ENCODE data around the gene IL1RAPL1. TPM values are rescaled to one million over a fixed set of nuclear protein-coding genes. Genes with fewer than 3 reads are reported as not detected.

Gene IL1RAPL1
- polyA plus RNA-seq, 1 of the 3 experiments (the other 2 are of a cell fraction) = 2.8 TPM

GRCh38 chrX:28651186-28651585, 63.9 kb downstream of the IL1RAPL1 start (continued):
- TF ChIP-seq, protein P1, sequence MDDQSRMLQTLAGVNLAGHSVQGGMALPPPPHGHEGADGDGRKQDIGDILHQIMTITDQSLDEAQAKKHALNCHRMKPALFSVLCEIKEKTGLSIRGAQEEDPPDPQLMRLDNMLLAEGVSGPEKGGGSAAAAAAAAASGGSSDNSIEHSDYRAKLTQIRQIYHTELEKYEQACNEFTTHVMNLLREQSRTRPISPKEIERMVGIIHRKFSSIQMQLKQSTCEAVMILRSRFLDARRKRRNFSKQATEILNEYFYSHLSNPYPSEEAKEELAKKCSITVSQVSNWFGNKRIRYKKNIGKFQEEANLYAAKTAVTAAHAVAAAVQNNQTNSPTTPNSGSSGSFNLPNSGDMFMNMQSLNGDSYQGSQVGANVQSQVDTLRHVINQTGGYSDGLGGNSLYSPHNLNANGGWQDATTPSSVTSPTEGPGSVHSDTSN (IDR thresholded peaks at IDR 0.05) = no peak
- no peak for TF ChIP-seq YY1 (IDR thresholded peaks at IDR 0.05; ENCODE audit: low read depth)
- TF ChIP-seq GATA2 (CRISPR knock-in tag; IDR thresholded peaks at IDR 0.05) = no peak
- TF ChIP-seq, protein P2, sequence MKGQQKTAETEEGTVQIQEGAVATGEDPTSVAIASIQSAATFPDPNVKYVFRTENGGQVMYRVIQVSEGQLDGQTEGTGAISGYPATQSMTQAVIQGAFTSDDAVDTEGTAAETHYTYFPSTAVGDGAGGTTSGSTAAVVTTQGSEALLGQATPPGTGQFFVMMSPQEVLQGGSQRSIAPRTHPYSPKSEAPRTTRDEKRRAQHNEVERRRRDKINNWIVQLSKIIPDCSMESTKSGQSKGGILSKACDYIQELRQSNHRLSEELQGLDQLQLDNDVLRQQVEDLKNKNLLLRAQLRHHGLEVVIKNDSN (IDR thresholded peaks at IDR 0.05; ENCODE audit: borderline replicate concordance, low read depth) = no peak
- TF ChIP-seq MXI1 (IDR thresholded peaks at IDR 0.05; ENCODE audit: low read depth, low read length) = no peak
- TF ChIP-seq ELF1 (IDR thresholded peaks at IDR 0.05) = no peak
- TF ChIP-seq FOSL2 (IDR thresholded peaks at IDR 0.05; ENCODE audit: borderline replicate concordance, low read depth) = no peak
- no peak for TF ChIP-seq TCF12 (IDR thresholded peaks at IDR 0.05)

- ChIA-PET POLR2A (no interaction called here), CTCF (interaction anchor here (1.2 kb wide), 2 partner anchors 13 to 14 kb away, joined by 3 to 5 read pairs; no protein-coding TSS in a partner anchor)
- TF ChIP-seq TEAD4 (IDR thresholded peaks at IDR 0.05; ENCODE audit: borderline replicate concordance, insufficient read depth) (no peak), CTCF (IDR thresholded peaks at IDR 0.05) (peak; percentile 52)
- Histone ChIP-seq H4K20me1 (ENCODE audit: insufficient read depth) (no peaks in the 10 kb centered on the region), H3K9me2 (no peaks in the 10 kb centered on the region), H3F3A (replicated peaks; ENCODE audit: insufficient read depth) (no peaks in the 10 kb centered on the region), H3K27me3 (ENCODE audit: insufficient read depth) (no peaks in the 10 kb centered on the region), H3K27ac (ENCODE audit: low read depth in 2 of 2, low read length in 1 of 2) (no peak overlapping the region), H3K36me3 (replicated peaks in 1 of 2; ENCODE audit: control insufficient read depth in 1 of 2, insufficient read depth in 2 of 2, low read length in 1 of 2) (no peaks in the 10 kb centered on the region), H3K4me3 (ENCODE audit: low read depth in 2 of 2, low read length in 1 of 2) (no peak overlapping the region), H3K9me3 (no peaks in the 10 kb centered on the region), H2AFZ (ENCODE audit: low read depth) (no peak overlapping the region), H3K9ac (no peak overlapping the region), H3K4me2 (no peak overlapping the region), H3K79me2 (ENCODE audit: insufficient read depth) (no peaks in the 10 kb centered on the region), H3K4me1 (ENCODE audit: control insufficient read depth in 1 of 2, insufficient read depth in 2 of 2, low read depth in 1 of 2, low read length in 1 of 2) (no peaks in the 10 kb centered on the region)
- DNase-seq = no peak
- 64% methylated on average over 23 of the region's 23 CpGs for WGBS (ENCODE audit: low lambda C conversion rate)
These were observed 72.0 kb downstream of the IL1RAPL1 start for GRCh38 chrX:28659269-28659668.

DNA sequence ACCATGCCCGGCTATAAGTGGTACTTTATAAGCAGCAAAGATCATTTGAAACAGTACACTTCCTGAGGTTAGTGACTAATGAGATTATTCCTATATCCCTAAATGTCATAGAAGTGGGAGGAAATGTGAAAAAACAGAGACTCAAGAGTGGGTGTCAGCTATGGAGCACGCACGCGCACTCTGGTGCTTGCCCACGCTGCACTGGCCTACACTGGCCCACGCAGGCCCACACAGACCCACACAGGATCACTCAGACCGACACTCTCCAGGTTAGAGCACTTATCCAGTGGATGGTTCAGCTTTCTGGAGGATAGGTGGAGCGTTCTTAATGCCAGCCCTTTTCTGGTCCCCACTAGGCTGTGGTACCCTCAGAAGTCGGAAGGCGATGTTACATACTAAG, 78.5 kb downstream of the IL1RAPL1 start:
- no peaks in the 10 kb centered on the region for H3F3A ChIP-seq (replicated peaks; ENCODE audit: insufficient read depth)
- H3K9me2 ChIP-seq = no peaks in the 10 kb centered on the region
- POLR2A ChIA-PET = no interaction called here
- no peaks in the 10 kb centered on the region for H3K79me2 ChIP-seq (ENCODE audit: insufficient read depth)
- H3K36me3 ChIP-seq (replicated peaks in 1 of 2; ENCODE audit: control insufficient read depth in 1 of 2, insufficient read depth in 2 of 2, low read length in 1 of 2) = no peaks in the 10 kb centered on the region
- H3K4me1 ChIP-seq (ENCODE audit: control insufficient read depth in 1 of 2, insufficient read depth in 2 of 2, low read depth in 1 of 2, low read length in 1 of 2) = no peaks in the 10 kb centered on the region
- H2AFZ ChIP-seq (ENCODE audit: low read depth) = no peak overlapping the region
- H3K9ac ChIP-seq = no peak overlapping the region
- 7% methylated on average over 10 of the region's 10 CpGs for WGBS (ENCODE audit: low lambda C conversion rate)
- H4K20me1 ChIP-seq (ENCODE audit: insufficient read depth) = no peaks in the 10 kb centered on the region
- no peak overlapping the region for H3K4me2 ChIP-seq
- CTCF ChIA-PET = no interaction called here
- H3K27ac ChIP-seq (ENCODE audit: low read depth in 2 of 2, low read length in 1 of 2) = no peak overlapping the region
- no peak for TF ChIP-seq TEAD4 (IDR thresholded peaks at IDR 0.05; ENCODE audit: borderline replicate concordance, insufficient read depth)
- TF ChIP-seq FOSL2 (IDR thresholded peaks at IDR 0.05; ENCODE audit: borderline replicate concordance, low read depth) = no peak
- no peak for TF ChIP-seq RFX5 (IDR thresholded peaks at IDR 0.05; ENCODE audit: low read length)
- TF ChIP-seq RXRA (IDR thresholded peaks at IDR 0.05; ENCODE audit: borderline replicate concordance, low read depth) = no peak
- no peak for TF ChIP-seq FOXM1 (IDR thresholded peaks at IDR 0.05; ENCODE audit: low read depth)
- no peak overlapping the region for H3K4me3 ChIP-seq (ENCODE audit: low read depth in 2 of 2, low read length in 1 of 2)
- H3K9me3 ChIP-seq = no peaks in the 10 kb centered on the region
- no peaks in the 10 kb centered on the region; the same call in 1 of the 2 replicates for H3K27me3 ChIP-seq (ENCODE audit: insufficient read depth)
- no peak for DNase-seq

Measured in SK-N-SH (cell line).